Inferior parietal cortex (tissue), 1 donor: Measurements from ENCODE around the gene SYTL3.
"Not testable (repeated sequence)": the region's sequence is repeated elsewhere in the genome, so short reads cannot be mapped to it uniquely, and the experiment has no call there.

Experiments
- DNase-seq: peaks from one replicate; pipeline ENCODE4 v3.0.0-alpha.2; 2016; ENCODE audit errors: extremely low spot score

Gene SYTL3

GRCh38 chr6:158697811-158698210, 48.0 kb downstream of the SYTL3 start:
- DNase-seq = no peak

DNA sequence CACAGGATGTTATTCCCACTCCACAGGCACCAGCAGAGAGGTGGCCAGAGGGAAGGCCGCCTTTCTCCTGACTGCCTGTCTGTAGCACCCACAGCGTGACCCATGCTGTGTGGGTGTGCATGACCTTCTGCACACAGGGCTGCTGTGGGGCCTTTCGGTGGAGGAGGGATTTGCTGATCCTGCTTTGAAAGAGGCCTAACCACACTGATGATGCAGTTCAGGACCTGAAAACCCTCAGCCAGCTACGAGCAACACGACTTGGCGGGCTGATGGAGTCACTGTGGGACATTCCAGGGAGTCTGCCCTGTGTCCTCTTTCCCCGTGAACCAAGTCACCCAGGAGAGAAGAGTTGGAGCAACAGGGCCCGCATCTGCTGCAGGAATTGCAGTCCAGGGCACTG, 49.1 kb downstream of the SYTL3 start:
- DNase-seq = no peak

DNA sequence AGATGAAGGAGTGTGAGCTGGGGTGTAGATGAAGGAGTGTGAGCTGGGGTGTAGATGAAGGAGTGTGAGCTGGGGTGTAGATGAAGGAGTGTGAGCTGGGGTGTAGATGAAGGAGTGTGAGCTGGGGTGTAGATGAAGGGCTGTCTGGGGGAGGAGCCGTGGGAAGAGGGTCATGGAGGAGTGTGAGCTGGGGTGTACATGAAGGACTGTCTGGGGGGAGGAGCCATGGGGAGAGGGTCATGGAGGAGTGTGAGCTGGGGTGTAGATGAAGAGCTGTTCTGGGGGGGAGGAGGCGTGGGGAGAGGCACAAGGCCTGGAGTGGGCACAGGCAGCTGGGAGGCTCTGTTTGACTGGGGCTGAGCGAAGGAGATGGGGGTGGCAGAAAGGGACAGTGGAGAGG, 51.4 kb downstream of the SYTL3 start:
- DNase-seq = not testable (repeated sequence)

DNA sequence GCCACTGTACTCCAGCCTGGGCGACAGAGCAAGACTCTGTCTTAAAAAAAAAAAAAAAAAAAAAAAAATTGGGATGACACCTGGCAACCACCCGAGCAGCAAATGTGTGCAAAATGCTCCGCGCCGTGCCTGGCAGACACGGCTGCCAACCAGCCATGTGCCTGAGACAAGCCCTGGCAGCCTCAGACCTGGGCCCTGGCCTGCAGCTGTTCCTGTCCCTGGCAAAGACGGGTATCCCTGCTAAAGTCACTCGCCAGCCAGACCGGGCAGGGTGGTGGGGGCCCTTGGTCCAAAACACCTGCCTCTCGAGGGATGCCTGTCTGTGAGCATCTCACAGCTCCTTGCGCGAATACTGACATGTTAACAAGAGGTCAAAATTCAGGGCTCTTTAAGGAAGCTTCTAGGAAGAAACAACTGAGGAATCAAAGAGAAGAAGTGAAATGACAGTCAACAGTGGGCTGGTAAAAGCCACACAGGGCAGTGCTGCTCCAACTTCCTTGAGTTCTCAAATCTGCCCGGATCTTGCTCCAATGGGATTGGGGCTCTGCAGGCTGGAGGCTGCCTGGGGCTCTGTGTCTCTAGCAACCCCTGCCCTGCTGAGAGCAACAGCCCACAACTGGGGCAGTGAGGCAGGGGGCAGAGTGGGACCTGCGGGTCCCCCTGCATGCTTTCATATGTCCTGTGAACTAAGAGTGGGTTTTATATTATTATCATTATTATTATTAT, 53.4 kb downstream of the SYTL3 start:
- no peak for DNase-seq

- peak; percentile 71 for DNase-seq
These were observed 54.3 kb downstream of the SYTL3 start for GRCh38 chr6:158703837-158704822.

DNA sequence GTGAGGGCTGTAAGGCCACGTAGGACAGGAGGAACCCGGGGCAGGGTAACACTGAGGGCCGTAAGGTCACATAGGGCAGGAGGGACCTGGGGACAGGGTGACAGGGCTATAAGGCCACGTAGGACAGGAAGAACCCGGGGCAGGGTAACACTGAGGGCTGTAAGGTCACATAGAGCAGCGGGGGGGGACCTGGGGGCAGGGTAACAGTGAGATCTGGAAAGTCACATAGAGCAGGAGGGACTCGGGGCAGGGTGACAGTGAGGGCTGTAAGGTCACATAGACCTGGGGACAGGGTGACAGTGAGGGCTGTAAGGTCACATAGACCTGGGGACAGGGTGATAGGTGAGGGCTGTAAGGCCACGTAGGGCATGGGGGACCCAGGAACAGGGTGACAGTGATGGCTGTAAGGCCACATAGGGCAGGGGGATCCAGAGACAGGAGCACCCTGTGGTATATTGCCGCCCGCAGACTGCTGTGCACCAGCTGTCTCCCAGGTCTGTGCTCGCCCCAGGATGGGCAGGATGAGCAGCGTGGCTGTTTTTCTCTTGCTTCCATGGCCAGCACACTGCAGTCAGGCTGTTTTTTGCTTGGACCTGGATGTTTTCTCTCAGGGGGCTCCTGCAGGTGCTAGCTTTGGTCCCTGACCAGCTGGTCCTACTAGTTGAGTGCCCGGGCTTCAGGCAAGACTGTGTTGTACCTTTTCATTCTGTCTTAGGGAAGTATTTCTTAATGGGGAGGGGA, 55.7 kb downstream of the SYTL3 start:
- no peak for DNase-seq

GRCh38 chr6:158706369-158706982, 56.6 kb downstream of the SYTL3 start:
- peak; percentile 73 for DNase-seq

DNA sequence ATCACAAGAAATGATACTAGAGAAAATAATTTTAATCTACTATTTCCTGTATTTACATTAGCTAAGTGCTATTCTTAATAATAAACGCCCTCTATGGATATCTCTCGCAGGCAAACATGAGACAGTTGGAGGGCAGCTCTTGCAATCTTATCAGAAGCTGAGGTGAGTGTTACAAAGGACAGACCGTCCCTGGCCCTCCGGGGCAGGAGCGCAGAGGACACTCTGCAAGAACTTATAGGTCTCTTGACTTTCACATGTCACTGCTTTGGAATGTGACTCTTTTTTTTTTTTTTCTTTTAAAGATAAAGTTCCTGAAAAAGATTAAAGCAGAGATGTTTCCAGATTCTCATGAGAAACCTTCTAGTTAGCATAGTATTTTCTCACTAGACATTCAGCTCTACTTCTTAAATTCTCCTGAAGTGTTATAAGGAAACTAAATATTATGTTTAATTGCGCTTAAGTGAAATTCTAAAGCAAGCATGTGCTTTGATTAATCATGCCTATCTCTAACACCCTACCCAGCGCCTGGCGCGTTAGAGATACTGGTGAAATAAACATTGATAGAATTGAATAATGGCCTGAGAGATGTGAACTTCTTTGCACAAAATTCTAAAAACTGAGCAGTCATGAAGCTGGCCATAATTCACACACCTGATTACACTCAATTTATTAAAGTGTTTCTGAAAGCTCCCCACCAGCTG, 57.4 kb downstream of the SYTL3 start:
- DNase-seq = peak; percentile 23

DNA sequence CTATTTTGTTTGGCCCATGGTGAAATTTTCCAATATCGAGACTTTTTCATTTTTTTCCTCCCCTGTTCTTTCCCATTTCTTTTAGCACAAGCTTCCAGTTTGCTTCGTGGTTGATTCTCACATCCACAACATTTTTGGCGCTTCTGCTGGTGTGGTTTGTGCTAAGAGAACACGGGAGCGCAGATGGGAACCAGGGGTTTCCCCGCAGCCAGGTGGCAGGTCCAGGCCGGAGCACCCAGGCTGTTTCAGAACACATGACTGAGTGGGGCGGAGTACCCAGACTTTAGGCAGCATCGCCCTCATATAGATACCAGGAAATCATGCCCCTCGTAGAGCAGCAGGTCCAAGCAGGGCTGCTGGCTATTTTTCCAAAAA, 58.0 kb downstream of the SYTL3 start:
- DNase-seq = no peak

DNA sequence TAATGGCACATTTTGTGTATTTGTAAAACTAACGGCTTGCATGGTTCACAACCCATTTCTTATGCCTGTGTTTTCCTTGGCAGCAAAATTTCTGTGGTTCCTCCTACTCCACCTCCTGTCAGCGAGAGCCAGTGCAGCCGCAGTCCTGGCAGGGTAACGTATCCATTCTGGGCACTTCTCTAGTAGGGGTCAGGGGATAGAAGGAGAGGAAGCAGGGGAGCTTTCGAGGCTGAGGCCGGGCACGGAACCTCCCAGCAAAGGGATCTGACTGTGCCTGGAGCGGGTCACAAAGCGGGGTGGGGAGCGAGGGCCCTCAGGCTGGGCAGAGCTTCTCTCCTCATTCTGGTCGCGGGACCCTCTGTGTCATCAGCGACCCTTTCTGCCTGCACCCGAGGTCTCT, 58.4 kb downstream of the SYTL3 start:
- no peak for DNase-seq

DNA sequence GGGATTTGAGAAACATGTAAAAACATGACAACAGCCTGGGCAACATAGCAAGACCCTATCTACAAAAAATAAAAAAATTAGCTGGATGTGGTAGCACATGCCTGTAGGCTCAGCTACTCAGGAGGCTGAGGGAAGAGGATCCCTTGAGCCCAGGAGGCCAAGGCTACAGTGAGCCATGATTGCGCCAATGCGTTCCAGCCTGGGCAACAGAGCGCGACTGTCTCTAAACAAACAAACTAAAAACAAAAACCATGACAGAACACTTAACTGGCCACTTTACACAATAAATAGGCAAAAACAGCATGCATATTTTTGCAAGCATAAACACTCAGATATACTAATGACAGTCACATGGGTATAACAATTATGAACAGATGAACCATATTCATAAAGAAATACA, 60.0 kb downstream of the SYTL3 start:
- no peak for DNase-seq

- DNase-seq = no peak
These were observed 61.4 kb downstream of the SYTL3 start for GRCh38 chr6:158711264-158711663.

DNA sequence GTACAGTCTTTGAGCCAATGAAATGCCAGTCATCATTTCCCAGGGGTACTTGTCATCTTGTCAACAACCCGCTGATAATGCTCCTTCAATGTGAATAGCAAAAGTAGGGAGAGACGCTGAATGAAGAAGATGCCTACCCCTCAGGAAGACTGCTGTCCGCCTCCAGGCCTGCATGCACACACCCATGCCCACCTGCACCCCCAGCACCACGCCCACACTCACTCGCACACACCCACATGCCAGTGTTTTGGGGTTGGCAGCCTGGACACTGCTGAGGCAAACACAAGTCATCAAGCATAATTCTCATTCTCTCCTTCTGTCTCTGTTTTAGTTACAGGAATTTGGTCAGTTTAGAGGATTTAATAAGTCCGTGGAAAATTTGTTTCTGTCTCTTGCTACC, 63.6 kb downstream of the SYTL3 start:
- DNase-seq = no peak

GRCh38 chr6:158714706-158715105, 64.9 kb downstream of the SYTL3 start:
- DNase-seq = no peak

DNA sequence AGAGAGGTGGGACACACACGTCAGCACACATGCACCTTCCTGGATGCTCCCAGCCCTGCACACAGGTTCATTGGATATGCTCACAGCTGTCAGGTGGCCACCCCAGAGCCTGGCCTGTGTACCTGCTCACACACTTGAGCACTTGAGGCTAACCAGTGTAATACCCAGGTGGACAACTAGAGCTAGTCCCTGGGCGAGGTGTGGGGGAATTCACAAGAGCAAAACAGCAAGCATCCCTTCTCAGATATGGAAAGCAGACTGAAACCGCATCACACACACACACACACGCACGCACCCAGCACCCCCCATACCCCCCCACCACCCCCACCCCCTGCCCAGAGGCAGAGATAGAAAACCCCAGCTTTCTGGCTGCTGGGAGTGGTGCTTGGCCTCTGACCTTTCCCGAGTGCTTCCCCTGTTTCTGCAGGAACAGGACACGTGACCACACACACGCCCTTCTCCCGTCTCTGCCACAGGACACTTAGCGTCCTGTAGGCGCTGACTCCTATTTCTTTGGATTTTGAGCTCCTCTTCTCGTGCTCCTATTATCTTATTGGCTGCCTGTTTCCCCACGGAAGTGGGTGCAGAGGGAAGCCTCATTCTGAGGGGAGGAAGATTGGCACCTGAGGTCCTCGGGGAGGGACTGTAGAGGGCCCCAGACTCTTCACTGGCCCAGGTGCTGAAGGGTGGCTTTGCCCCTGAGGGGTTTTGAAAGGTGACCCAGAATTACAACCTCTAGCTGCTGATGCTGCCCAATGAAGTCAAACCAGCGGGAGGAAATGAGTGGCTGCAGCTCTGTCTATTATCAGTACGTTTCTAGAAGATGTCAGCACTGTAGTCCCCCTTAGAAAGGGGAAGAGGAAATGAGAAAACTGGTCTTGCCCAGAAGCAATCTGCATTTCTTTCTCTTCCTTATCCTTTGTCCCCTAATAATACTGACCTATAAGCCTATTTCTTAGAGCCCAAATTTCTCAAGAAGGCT, 65.8 kb downstream of the SYTL3 start:
- DNase-seq = no peak

DNA sequence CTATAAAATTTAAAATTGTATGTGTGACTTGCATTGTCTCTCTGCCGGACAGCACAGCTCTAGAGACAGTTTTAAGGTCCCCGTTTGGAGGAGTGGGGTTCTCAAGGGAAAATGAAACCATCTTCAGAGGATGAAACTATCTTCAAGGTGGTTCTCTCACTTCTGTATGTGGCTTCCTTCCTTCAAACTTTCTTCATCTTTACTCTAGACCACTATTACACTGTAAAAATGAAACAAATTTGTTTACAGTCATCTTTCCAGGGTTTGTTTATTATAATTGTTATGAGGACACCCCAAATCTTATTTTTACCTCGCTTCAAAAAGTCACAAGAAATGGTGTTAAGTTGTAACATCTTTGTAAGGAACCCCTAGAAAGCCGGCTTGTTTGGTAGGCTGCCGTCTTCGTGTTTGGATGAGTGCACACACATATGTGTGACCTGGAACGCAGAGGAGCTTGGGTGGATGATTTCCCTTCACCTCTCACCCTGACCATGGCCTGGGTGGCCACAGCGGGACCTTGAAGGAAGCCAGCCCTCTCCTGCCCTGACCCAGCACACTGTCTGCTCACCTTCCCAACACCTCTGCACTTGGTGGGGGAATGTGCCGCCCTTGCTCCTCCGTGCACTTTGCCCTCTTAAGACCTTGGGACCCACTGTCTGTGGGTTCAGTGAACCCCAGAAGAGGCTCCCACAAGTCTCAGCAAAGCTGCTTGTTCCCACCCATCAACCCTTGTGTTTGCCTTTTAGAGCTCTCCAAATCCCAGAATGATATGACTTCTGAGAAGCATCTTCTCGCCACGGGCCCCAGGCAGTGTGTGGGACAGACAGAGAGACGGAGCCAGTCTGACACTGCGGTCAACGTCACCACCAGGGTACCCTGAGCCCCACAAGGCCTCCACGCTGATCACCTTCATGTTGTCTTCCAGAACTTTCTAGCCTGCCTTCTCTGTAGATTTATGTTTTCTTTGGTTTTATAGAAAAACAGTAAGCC, 67.8 kb downstream of the SYTL3 start:
- no peak for DNase-seq

GRCh38 chr6:158718461-158719046, 68.7 kb downstream of the SYTL3 start:
- peak; percentile 38 for DNase-seq

- DNase-seq = no peak
These were observed 72.4 kb downstream of the SYTL3 start for GRCh38 chr6:158722176-158722729.
